A673 (cell line): ENCODE data around the gene SFXN5. TPM values are rescaled to one million over a fixed set of nuclear protein-coding genes. Genes with fewer than 3 reads are reported as not detected.

Experiments used
- BruUV-seq: library from RNA; stranded (reverse); fragments of 400-500 nt; replicated peaks from 2 replicates; lab custom pipeline; 2021; lab: Mats Ljungman, UMichigan
- CTCF ChIA-PET: fragments of 300-600 bp; sonication (Branson Sonifier 250); formaldehyde crosslinking; loops from one replicate; lab custom pipeline; 2022; ENCODE audit warnings: antibody characterized with exemption; lab: Charles Lee
- POLR2A ChIA-PET: fragments of 300-600 bp; sonication (Branson Sonifier 250); formaldehyde crosslinking; loops from one replicate; lab custom pipeline; 2022; ENCODE audit warnings: antibody characterized with exemption; ENCODE audit not compliant: low non-redundant PET; lab: Charles Lee
- DNase-seq: peaks from one replicate; pipeline ENCODE4 v3.0.0-alpha.2; 2015; ENCODE audit warnings: low spot score
- H3K27ac ChIP-seq: fragments of 200-600 bp; sonication (generic); 2 replicates; pipeline ENCODE4 v1.5.1; 2016; ENCODE audit warnings: mixed run types, low read depth, mild to moderate bottlenecking, mixed read lengths, antibody characterized with exemption, low read length; ENCODE audit not compliant: poor library complexity, severe bottlenecking
- H3K27me3 ChIP-seq: fragments of 200-600 bp; sonication (generic); replicated peaks from 2 replicates; pipeline ENCODE4 v1.6.1; 2017; ENCODE audit warnings: mixed run types, low read depth, mild to moderate bottlenecking, mixed read lengths, antibody characterized with exemption, low read length; ENCODE audit not compliant: insufficient read depth, poor library complexity
- H3K36me3 ChIP-seq: fragments of 200-600 bp; sonication (generic); 2 replicates; pipeline ENCODE4 v1.6.1; 2016; ENCODE audit warnings: mixed run types, mild to moderate bottlenecking, mixed read lengths, antibody characterized with exemption, low read length; ENCODE audit not compliant: insufficient read depth, poor library complexity, severe bottlenecking
- H3K4me1 ChIP-seq: fragments of 200-600 bp; sonication (generic); 2 replicates; pipeline ENCODE4 v1.6.1; 2017; ENCODE audit warnings: mixed run types, mild to moderate bottlenecking, mixed read lengths, antibody characterized with exemption, low read length; ENCODE audit not compliant: insufficient read depth, poor library complexity, severe bottlenecking
- H3K4me3 ChIP-seq: fragments of 200-600 bp; sonication (generic); 2 replicates; pipeline ENCODE4 v1.5.1; 2016; ENCODE audit warnings: low read depth, mixed run types, mild to moderate bottlenecking, mixed read lengths, low read length; ENCODE audit not compliant: poor library complexity, severe bottlenecking
- H3K9me3 ChIP-seq: fragments of 200-600 bp; sonication (generic); 2 replicates; pipeline ENCODE4 v1.6.1; 2016; ENCODE audit warnings: mixed run types, low read depth, mild to moderate bottlenecking, mixed read lengths, antibody characterized with exemption, low read length; ENCODE audit not compliant: poor library complexity, severe bottlenecking
- EZH2 ChIP-seq: fragments of 200-600 bp; sonication (generic); IDR thresholded peaks from 2 replicates; pipeline ENCODE4 v1.6.1; 2017; ENCODE audit warnings: borderline replicate concordance, low read depth, mild to moderate bottlenecking, mixed read lengths, antibody characterized with exemption, low read length; ENCODE audit not compliant: poor library complexity, severe bottlenecking
- intact Hi-C: fragments of 100-400 bp; cut with micrococcal nuclease; formaldehyde crosslinking; loops from one replicate; pipeline ENCODE4 v1.10.0; 2022; ENCODE audit not compliant: unreplicated experiment
- total RNA-seq: library from RNA; stranded (reverse); gene quantifications from 2 replicates; pipeline ENCODE4 v1.2.3, GENCODE V29; 2021
- TF ChIP-seq, protein P1 (sequence below): fragments of 300-800, 200-600 bp; sonication (generic); conservative IDR thresholded peaks from 2 replicates; pipeline ENCODE4 v1.5.1; 2017; ENCODE audit warnings: low read depth, mild to moderate bottlenecking, antibody characterized with exemption, low read length, moderate library complexity, mixed read lengths

SFXN5 gene
- total RNA-seq, 1 experiment from 2014 or later: 23.1 TPM

DNA sequence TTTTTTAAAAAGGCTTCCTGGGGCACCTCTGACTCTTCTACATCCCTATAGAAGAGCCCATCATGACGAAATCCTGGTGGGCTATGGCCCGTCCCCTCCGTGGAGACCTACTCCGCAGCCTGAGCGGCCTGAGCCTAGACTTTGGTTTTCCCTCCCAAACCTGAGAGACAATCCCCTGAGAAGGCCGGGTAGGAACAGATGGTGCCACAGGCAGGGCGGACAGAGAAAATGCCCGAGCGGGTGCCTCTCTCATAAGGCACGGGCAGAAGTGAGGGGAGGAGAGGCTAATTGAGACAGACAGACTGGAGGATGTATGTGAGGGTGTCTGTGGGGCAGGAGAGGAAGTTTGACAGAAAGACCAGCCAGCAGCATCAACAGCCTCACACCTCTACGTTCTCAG, 20.2 kb upstream of the SFXN5 start:
- Histone ChIP-seq H3K9me3 (no peaks in the 10 kb centered on the region), H3K4me3 (no peak overlapping the region), H3K27ac (no peak overlapping the region), H3K36me3 (no peaks in the 10 kb centered on the region), H3K27me3 (no peaks in the 10 kb centered on the region), H3K4me1 (no peaks in the 10 kb centered on the region)
- ChIA-PET POLR2A (no interaction called here), CTCF (no interaction called here)
- intact Hi-C loops: no loop called here
- BruUV-seq: no TSS peak
- no peak for TF ChIP-seq EZH2
- TF ChIP-seq, protein P1, sequence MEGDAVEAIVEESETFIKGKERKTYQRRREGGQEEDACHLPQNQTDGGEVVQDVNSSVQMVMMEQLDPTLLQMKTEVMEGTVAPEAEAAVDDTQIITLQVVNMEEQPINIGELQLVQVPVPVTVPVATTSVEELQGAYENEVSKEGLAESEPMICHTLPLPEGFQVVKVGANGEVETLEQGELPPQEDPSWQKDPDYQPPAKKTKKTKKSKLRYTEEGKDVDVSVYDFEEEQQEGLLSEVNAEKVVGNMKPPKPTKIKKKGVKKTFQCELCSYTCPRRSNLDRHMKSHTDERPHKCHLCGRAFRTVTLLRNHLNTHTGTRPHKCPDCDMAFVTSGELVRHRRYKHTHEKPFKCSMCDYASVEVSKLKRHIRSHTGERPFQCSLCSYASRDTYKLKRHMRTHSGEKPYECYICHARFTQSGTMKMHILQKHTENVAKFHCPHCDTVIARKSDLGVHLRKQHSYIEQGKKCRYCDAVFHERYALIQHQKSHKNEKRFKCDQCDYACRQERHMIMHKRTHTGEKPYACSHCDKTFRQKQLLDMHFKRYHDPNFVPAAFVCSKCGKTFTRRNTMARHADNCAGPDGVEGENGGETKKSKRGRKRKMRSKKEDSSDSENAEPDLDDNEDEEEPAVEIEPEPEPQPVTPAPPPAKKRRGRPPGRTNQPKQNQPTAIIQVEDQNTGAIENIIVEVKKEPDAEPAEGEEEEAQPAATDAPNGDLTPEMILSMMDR: no peak
- no peak for DNase-seq

- no peaks in the 10 kb centered on the region for H3K36me3 ChIP-seq
- no peaks in the 10 kb centered on the region for H3K4me1 ChIP-seq
- TF ChIP-seq, protein P1: no peak
- no peaks in the 10 kb centered on the region for H3K27me3 ChIP-seq
- POLR2A ChIA-PET: no interaction called here
- intact Hi-C loops: no loop called here
- H3K9me3 ChIP-seq: no peaks in the 10 kb centered on the region
- no peak overlapping the region for H3K27ac ChIP-seq
- CTCF ChIA-PET: no interaction called here
- BruUV-seq: no TSS peak
- no peak overlapping the region for H3K4me3 ChIP-seq
- no peak for DNase-seq
These were observed 19.7 kb upstream of the SFXN5 start for GRCh38 chr2:73091164-73091563.

DNA sequence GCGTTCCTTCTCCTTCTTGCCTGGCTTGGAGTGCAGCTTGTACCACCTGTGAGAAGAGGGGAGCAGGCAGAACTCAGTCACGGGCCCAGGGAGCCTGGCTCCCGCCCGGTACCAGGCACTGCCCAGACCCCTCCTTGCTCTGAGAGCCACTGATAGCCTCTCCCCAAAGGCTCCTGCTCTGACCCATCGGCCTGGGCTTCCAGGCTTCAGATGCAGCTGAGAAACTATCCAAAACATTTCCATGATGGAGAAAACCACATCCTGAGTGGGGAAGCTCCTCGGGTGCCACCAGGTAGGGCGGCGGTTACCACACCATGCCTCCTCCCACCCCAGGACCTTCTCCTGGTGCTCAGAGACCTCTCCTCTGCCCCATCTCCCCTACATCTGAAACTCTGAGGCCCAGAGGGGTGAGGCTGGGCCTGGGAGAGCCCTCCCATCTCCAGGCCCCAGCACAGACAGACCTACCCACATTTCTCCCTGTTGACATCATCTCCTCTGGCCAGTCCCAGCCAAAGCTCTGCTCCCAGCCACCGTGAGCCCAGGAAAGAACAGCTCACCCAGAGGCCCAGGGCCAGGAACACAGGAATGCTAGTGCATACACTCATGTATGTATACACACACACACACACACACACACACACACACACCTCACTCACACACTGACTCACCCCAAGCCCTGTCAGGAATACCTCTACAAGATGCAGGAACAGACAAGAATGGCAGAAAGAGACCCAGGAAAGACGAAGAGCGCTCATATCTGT, 17.9 kb upstream of the SFXN5 start:
- TF ChIP-seq, protein P1: no peak
- TF ChIP-seq EZH2: no peak
- POLR2A ChIA-PET: no interaction called here
- no peaks in the 10 kb centered on the region for H3K36me3 ChIP-seq
- no peaks in the 10 kb centered on the region for H3K27me3 ChIP-seq
- intact Hi-C loops: loop anchor here (5.0 to 10.0 kb wide), 2 partner anchors 88 to 195 kb away; no protein-coding TSS in a partner anchor
- H3K9me3 ChIP-seq: no peaks in the 10 kb centered on the region
- CTCF ChIA-PET: interaction anchor here (0.6 to 0.7 kb wide), 2 partner anchors 11 to 85 kb away, joined by 3 to 4 read pairs; no protein-coding TSS in a partner anchor
- no peak overlapping the region for H3K27ac ChIP-seq
- DNase-seq: no peak
- no peaks in the 10 kb centered on the region for H3K4me1 ChIP-seq
- no TSS peak for BruUV-seq
- H3K4me3 ChIP-seq: no peak overlapping the region
